Progenitor cell of endocrine pancreas (in vitro differentiated cells): ENCODE results near the gene FDXR. TPM values are rescaled to one million over a fixed set of nuclear protein-coding genes. Genes with fewer than 3 reads are reported as not detected.

Experiments used
- DNase-seq: peaks from one replicate; pipeline ENCODE4 v3.0.0; 2021; ENCODE audit warnings: low spot score; ENCODE audit not compliant: unreplicated experiment
- H3K27ac Mint-ChIP-seq: 2 replicates; pipeline ENCODE4 v1.8.0; 2021; ENCODE audit warnings: mild to moderate bottlenecking, moderate library complexity, mixed read lengths
- H3K27me3 Mint-ChIP-seq: 2 replicates; pipeline ENCODE4 v1.8.0; 2021; ENCODE audit warnings: mixed read lengths
- H3K36me3 Mint-ChIP-seq: 2 replicates; pipeline ENCODE4 v1.8.0; 2022; ENCODE audit warnings: mixed read lengths; ENCODE audit not compliant: insufficient read depth
- H3K4me1 Mint-ChIP-seq: 2 replicates; pipeline ENCODE4 v1.8.0; 2021; ENCODE audit warnings: low read depth, mixed read lengths
- H3K4me3 Mint-ChIP-seq: 2 replicates; pipeline ENCODE4 v1.8.0; 2021; ENCODE audit warnings: low read depth, mild to moderate bottlenecking, moderate library complexity, mixed read lengths
- H3K9me3 Mint-ChIP-seq: 2 replicates; pipeline ENCODE4 v1.8.0; 2021; ENCODE audit warnings: low read depth, mixed read lengths
- CTCF ChIP-seq: fragments of 200-600 bp; sonication (generic); IDR thresholded peaks from one replicate; pipeline ENCODE4 v1.5.0; 2021; ENCODE audit warnings: antibody characterized with exemption, mild to moderate bottlenecking; ENCODE audit not compliant: unreplicated experiment
- total RNA-seq: library from RNA; stranded (reverse); gene quantifications from 2 replicates; pipeline ENCODE4 v1.2.1, GENCODE V29; 2021

FDXR gene
- total RNA-seq, 1 donor from 2014 or later = 18.2 TPM

GRCh38 chr17:74840989-74841666, 31.7 kb downstream of the FDXR start:
- Mint-ChIP-seq H3K4me1 (peaks cover 14% of the 10 kb centered on the region), H3K36me3 (peaks cover 2% of the 10 kb centered on the region), H3K27ac (peak overlapping the region; percentile 26), H3K9me3 (no peaks in the 10 kb centered on the region), H3K27me3 (peaks cover 40% of the 10 kb centered on the region), H3K4me3 (no peak overlapping the region)
- TF ChIP-seq CTCF = no peak
- DNase-seq = no peak

GRCh38 chr17:74839990-74840852, 32.6 kb downstream of the FDXR start:
- no peak for TF ChIP-seq CTCF
- Mint-ChIP-seq H3K4me1 (peaks cover 14% of the 10 kb centered on the region), H3K27me3 (peaks cover 31% of the 10 kb centered on the region), H3K27ac (peak overlapping the region; percentile 46), H3K9me3 (no peaks in the 10 kb centered on the region), H3K4me3 (no peak overlapping the region), H3K36me3 (peaks cover 4% of the 10 kb centered on the region)
- DNase-seq = no peak

GRCh38 chr17:74838274-74838673, 34.5 kb downstream of the FDXR start:
- no peak for DNase-seq
- no peak overlapping the region for H3K27ac Mint-ChIP-seq

GRCh38 chr17:74836691-74837467, 35.9 kb downstream of the FDXR start:
- no peak overlapping the region for H3K4me3 Mint-ChIP-seq
- no peak for TF ChIP-seq CTCF
- DNase-seq = no peak
- peaks cover 14% of the 10 kb centered on the region for H3K4me1 Mint-ChIP-seq
- no peak overlapping the region for H3K27ac Mint-ChIP-seq
- H3K36me3 Mint-ChIP-seq = peaks cover 4% of the 10 kb centered on the region
- H3K27me3 Mint-ChIP-seq = peaks cover 12% of the 10 kb centered on the region
- H3K9me3 Mint-ChIP-seq = no peaks in the 10 kb centered on the region

More at GRCh38 chr17:74838274-74838673, 34.5 kb downstream of the FDXR start:
- peaks cover 14% of the 10 kb centered on the region for H3K27me3 Mint-ChIP-seq
- H3K36me3 Mint-ChIP-seq = peaks cover 4% of the 10 kb centered on the region
- TF ChIP-seq CTCF = no peak
- peaks cover 14% of the 10 kb centered on the region for H3K4me1 Mint-ChIP-seq
- no peak overlapping the region for H3K4me3 Mint-ChIP-seq
- no peaks in the 10 kb centered on the region for H3K9me3 Mint-ChIP-seq

GRCh38 chr17:74836191-74836590, 36.6 kb downstream of the FDXR start:
- no peak for TF ChIP-seq CTCF
- Mint-ChIP-seq H3K36me3 (peaks cover 4% of the 10 kb centered on the region), H3K9me3 (no peaks in the 10 kb centered on the region), H3K27me3 (peaks cover 7% of the 10 kb centered on the region), H3K4me1 (peaks cover 13% of the 10 kb centered on the region), H3K4me3 (no peak overlapping the region), H3K27ac (no peak overlapping the region)
- DNase-seq = no peak
